GM12864 (cell line): ENCODE measurements around the gene MTHFS.

Experiments used
- DNase-seq: peaks from one replicate; pipeline ENCODE4 v3.0.0-alpha.2; 2011; ENCODE audit warnings: low read depth
- H3K4me3 ChIP-seq: 2 replicates; pipeline ENCODE4 v1.5.1; 2011; ENCODE audit warnings: mild to moderate bottlenecking, low read depth, low read length, control low read depth
- TF ChIP-seq, protein P1 (sequence below): IDR thresholded peaks from 2 replicates; pipeline ENCODE4 v1.5.1; 2011; ENCODE audit warnings: low read depth, mild to moderate bottlenecking, moderate library complexity, low read length, control low read depth, inconsistent platforms; ENCODE audit errors: missing control alignments

The MTHFS gene

GRCh38 chr15:79820176-79820575 lies 76.6 kb downstream of the MTHFS start:
- TF ChIP-seq, protein P1, sequence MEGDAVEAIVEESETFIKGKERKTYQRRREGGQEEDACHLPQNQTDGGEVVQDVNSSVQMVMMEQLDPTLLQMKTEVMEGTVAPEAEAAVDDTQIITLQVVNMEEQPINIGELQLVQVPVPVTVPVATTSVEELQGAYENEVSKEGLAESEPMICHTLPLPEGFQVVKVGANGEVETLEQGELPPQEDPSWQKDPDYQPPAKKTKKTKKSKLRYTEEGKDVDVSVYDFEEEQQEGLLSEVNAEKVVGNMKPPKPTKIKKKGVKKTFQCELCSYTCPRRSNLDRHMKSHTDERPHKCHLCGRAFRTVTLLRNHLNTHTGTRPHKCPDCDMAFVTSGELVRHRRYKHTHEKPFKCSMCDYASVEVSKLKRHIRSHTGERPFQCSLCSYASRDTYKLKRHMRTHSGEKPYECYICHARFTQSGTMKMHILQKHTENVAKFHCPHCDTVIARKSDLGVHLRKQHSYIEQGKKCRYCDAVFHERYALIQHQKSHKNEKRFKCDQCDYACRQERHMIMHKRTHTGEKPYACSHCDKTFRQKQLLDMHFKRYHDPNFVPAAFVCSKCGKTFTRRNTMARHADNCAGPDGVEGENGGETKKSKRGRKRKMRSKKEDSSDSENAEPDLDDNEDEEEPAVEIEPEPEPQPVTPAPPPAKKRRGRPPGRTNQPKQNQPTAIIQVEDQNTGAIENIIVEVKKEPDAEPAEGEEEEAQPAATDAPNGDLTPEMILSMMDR: no peak
- no peak for DNase-seq

DNA sequence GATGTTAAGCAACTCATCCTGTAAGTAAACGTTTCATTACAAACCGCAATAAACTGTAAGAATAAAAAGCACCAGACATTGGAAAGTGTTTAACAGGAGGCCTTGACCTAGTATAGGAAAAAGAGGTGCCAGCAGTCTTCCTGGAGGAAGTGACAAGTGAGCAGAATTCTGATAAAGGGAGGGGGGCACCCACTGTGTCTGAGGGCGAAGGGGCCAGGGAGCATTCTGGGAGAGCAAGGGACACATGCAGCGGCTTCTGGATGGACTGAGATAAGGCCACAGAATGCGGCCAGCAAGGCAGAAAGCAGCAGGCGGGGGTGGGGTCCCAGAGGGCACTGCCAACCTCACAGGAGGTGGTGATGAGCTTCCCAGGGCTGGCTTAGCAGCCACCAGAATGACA lies 80.2 kb downstream of the MTHFS start:
- no peak overlapping the region for H3K4me3 ChIP-seq
- DNase-seq: no peak
- TF ChIP-seq, protein P1: no peak

More at GRCh38 chr15:79820176-79820575, 76.6 kb downstream of the MTHFS start:
- no peak overlapping the region for H3K4me3 ChIP-seq

- TF ChIP-seq, protein P1: no peak
- DNase-seq: no peak
- no peak overlapping the region for H3K4me3 ChIP-seq
Observed at GRCh38 chr15:79815468-79815867, 81.3 kb downstream of the MTHFS start.

DNA sequence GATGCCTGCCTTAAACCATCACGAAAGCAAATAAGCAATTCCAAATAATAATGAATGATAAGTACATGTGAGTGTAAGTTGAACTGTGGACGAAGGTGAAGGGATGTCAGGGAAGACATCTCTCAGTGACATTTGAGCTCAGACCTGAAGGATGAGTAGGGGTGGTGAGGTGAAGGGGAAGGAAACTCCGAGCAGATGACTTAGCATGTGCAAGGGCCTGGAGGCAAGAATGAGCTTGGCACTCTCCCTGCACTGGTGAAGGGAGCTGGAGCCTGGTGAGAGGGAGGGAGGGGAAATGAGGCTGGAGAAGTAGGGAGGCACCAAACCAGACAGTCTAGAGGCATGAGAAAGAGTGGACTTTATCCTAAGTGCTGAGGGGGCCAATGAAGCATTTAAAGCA lies 84.3 kb downstream of the MTHFS start:
- TF ChIP-seq, protein P1: no peak
- DNase-seq: no peak
- H3K4me3 ChIP-seq: no peak overlapping the region

DNA sequence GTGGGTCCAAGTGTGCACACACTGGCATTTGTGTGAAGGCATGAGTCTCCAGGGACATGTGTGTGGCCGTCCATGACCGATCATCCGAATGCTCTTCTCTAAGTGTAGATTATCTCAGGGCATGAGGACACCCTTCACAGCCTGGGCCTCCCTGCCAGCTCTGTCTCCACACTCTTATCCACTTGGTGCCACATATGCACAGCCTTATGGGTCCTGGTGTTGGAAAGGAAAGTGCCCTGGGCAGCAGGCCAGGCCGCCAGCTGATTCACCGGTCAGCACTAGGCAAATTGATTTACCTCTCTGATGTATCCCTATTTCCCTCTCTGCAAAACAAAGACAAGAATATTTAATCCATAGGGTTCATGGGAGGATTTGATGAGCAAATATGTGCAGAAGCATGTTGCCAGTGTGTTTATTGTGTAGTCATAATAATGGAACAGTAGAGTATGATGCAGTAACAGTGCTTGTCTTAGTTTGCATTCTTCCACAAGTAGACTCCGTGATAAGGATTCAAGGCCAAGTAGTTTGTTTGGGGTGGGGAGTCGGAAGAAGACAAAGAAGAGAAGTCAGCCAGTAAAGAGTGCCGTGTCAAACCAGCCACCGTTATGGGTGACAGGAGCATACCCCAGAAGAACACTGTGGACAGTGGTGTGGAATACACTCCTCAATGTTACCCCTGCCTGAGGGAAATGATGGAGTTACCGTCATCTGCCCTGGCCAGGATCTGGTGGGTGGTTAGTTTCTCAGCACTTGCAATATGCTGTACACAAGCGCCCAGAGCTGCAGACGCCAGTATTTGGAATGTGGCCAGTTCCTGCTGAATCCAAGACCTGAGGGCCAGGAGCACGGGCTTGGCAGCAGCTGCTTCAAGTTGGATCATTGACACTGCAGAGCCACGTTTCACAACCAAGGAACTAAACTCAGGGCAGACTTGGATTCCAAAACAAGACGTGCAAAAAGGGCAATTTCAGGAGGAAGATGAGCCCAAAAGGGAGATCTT lies 85.1 kb downstream of the MTHFS start:
- DNase-seq: no peak
- TF ChIP-seq, protein P1: no peak
- no peak overlapping the region for H3K4me3 ChIP-seq

- TF ChIP-seq, protein P1: no peak
- no peak overlapping the region for H3K4me3 ChIP-seq
- DNase-seq: no peak
Observed at GRCh38 chr15:79804838-79805237, 92.0 kb downstream of the MTHFS start.
